Mucosa of gallbladder (tissue), 1 donor: Measurements from ENCODE around the gene MCAM. TPM values are rescaled to one million over a fixed set of nuclear protein-coding genes. Genes with fewer than 3 reads are reported as not detected.

Experiments used
- DNase-seq: peaks from one replicate; pipeline ENCODE4 v3.0.0-alpha.2; 2020; ENCODE audit warnings: low spot score
- total RNA-seq: library from RNA; stranded (reverse); gene quantifications from one replicate; pipeline ENCODE4 v1.2.1, GENCODE V29; 2021
- donor health status: DM: no; HTN: no; CAD: no.

The MCAM gene
- 130 TPM for total RNA-seq

GRCh38 chr11:119316729-119317591, at the start of gene MCAM:
MCAM (minus strand) TSS chr11:119317130; CDS start chr11:119317101, 29 bp downstream.
- DNase-seq, result no peak

- no peak for DNase-seq
Observed at GRCh38 chr11:119365071-119365591, 48.2 kb upstream of the MCAM start.

- DNase-seq, result peak; percentile 56
Observed at GRCh38 chr11:119363851-119364590, 47.1 kb upstream of the MCAM start.

GRCh38 chr11:119363081-119363850, 46.3 kb upstream of the MCAM start:
- no peak for DNase-seq

GRCh38 chr11:119362741-119363080, 45.8 kb upstream of the MCAM start:
- DNase-seq, result no peak

GRCh38 chr11:119361941-119362725, 45.2 kb upstream of the MCAM start:
- DNase-seq, result no peak

GRCh38 chr11:119361056-119361787, 44.3 kb upstream of the MCAM start:
- DNase-seq, result no peak

- no peak for DNase-seq
Observed at GRCh38 chr11:119359365-119360214, 42.7 kb upstream of the MCAM start.

- DNase-seq, result no peak
Observed at GRCh38 chr11:119357074-119357473, 40.1 kb upstream of the MCAM start.

- DNase-seq, result peak; percentile 85
Observed at GRCh38 chr11:119356349-119357031, 39.6 kb upstream of the MCAM start.

GRCh38 chr11:119355091-119355843, 38.3 kb upstream of the MCAM start:
- no peak for DNase-seq

GRCh38 chr11:119352857-119353260, 35.9 kb upstream of the MCAM start:
- peak; percentile 68 for DNase-seq

- no peak for DNase-seq
Observed at GRCh38 chr11:119351232-119351631, 34.3 kb upstream of the MCAM start.

- no peak for DNase-seq
Observed at GRCh38 chr11:119350302-119350701, 33.4 kb upstream of the MCAM start.

- no peak for DNase-seq
Observed at GRCh38 chr11:119347940-119348605, 31.1 kb upstream of the MCAM start.

GRCh38 chr11:119347242-119347641, 30.3 kb upstream of the MCAM start:
- DNase-seq, result no peak

GRCh38 chr11:119346605-119347004, 29.7 kb upstream of the MCAM start, which contains the start of gene MFRP:
MFRP (minus strand) TSS chr11:119346705; CDS start chr11:119346513, 192 bp downstream.
- no peak for DNase-seq

GRCh38 chr11:119345685-119346084, 28.8 kb upstream of the MCAM start:
- no peak for DNase-seq
